HG03108 (cell line): Measurements from ENCODE around the gene EIF2B2.

Experiments used
- ATAC-seq: cut with Tn5 transposase; IDR thresholded peaks from one replicate; pipeline ENCODE4 v1.9.1; 2021; ENCODE audit warnings: moderate library complexity; ENCODE audit not compliant: unreplicated experiment

Gene EIF2B2

GRCh38 chr14:75040959-75041358, 38.2 kb downstream of the EIF2B2 start:
- ATAC-seq, result no peak

GRCh38 chr14:75041613-75042012, 38.9 kb downstream of the EIF2B2 start:
- ATAC-seq, result no peak

- ATAC-seq, result no peak
These were observed 39.3 kb downstream of the EIF2B2 start for GRCh38 chr14:75042035-75042434.

- ATAC-seq, result no peak
These were observed 41.6 kb downstream of the EIF2B2 start for GRCh38 chr14:75044322-75044721.

- ATAC-seq, result no peak
These were observed 42.0 kb downstream of the EIF2B2 start for GRCh38 chr14:75044752-75045151.

GRCh38 chr14:75046275-75046674, 43.6 kb downstream of the EIF2B2 start:
- ATAC-seq, result no peak

- ATAC-seq, result no peak
These were observed 44.2 kb downstream of the EIF2B2 start for GRCh38 chr14:75046899-75047298.

- ATAC-seq, result no peak
These were observed 44.8 kb downstream of the EIF2B2 start for GRCh38 chr14:75047506-75047905.

GRCh38 chr14:75048101-75048500, 45.4 kb downstream of the EIF2B2 start:
- ATAC-seq, result no peak

GRCh38 chr14:75049136-75049535, 46.4 kb downstream of the EIF2B2 start:
- no peak for ATAC-seq

- ATAC-seq, result no peak
These were observed 47.0 kb downstream of the EIF2B2 start for GRCh38 chr14:75049731-75050201.

- ATAC-seq, result peak; percentile 53
These were observed 48.3 kb downstream of the EIF2B2 start, which contains the start of gene MLH3 for GRCh38 chr14:75050852-75051555. Gene MLH3 (minus strand): TSS chr14:75051467. CDS start chr14:75049655, 1,812 bp downstream.

GRCh38 chr14:75051556-75051899, 48.8 kb downstream of the EIF2B2 start:
- no peak for ATAC-seq

- ATAC-seq, result no peak
These were observed 50.9 kb downstream of the EIF2B2 start for GRCh38 chr14:75053396-75054291.

GRCh38 chr14:75054421-75054820, 51.7 kb downstream of the EIF2B2 start:
- no peak for ATAC-seq

- ATAC-seq, result no peak
These were observed 56.9 kb downstream of the EIF2B2 start for GRCh38 chr14:75059642-75060041.

- ATAC-seq, result no peak
These were observed 57.7 kb downstream of the EIF2B2 start for GRCh38 chr14:75060420-75060819.
